WTC11 (cell line): ENCODE results near the gene ANKRD24. TPM values are rescaled to one million over a fixed set of nuclear protein-coding genes. Genes with fewer than 3 reads are reported as not detected.

ENCODE experiments used
- ATAC-seq: fragments of 200-7000 bp; cut with Tn5 transposase; 2 replicates; pipeline ENCODE4 v1.10.0; 2021; ENCODE audit warnings: mild to moderate bottlenecking, moderate library complexity
- CTCF ChIA-PET: fragments of 300-600 bp; sonication (Branson Sonifier 250); formaldehyde crosslinking; loops from one replicate; lab custom pipeline; 2021; ENCODE audit warnings: antibody characterized with exemption; lab: Charles Lee
- POLR2A ChIA-PET: fragments of 350-600 bp; sonication (Branson Sonifier 250); formaldehyde crosslinking; loops from one replicate; lab custom pipeline; 2021; ENCODE audit warnings: antibody characterized with exemption; lab: Charles Lee
- DNase-seq: peaks from one replicate; pipeline ENCODE4 v3.0.0; 2021; ENCODE audit warnings: low spot score
- H3K27ac Mint-ChIP-seq: 2 replicates; pipeline ENCODE4 v1.8.0; 2021; ENCODE audit warnings: mixed read lengths
- H3K27me3 Mint-ChIP-seq: 2 replicates; pipeline ENCODE4 v1.8.0; 2021; ENCODE audit warnings: low read depth, mild to moderate bottlenecking, moderate library complexity, mixed read lengths
- H3K36me3 Mint-ChIP-seq: 2 replicates; pipeline ENCODE4 v1.8.0; 2021; ENCODE audit warnings: mixed read lengths
- H3K4me1 Mint-ChIP-seq: 2 replicates; pipeline ENCODE4 v1.8.0; 2022; ENCODE audit warnings: mixed read lengths
- H3K4me3 Mint-ChIP-seq: 2 replicates; pipeline ENCODE4 v1.8.0; 2021; ENCODE audit warnings: mild to moderate bottlenecking, moderate library complexity, mixed read lengths
- H3K9me3 Mint-ChIP-seq: 2 replicates; pipeline ENCODE4 v1.8.0; 2021; ENCODE audit warnings: mixed read lengths
- CBFB ChIP-seq: sonication (generic); formaldehyde crosslinking; IDR thresholded peaks from 2 replicates; pipeline ENCODE4 v1.8.1; 2022; ENCODE audit warnings: mild to moderate bottlenecking, low read depth, missing genetic modification reagents
- CREM ChIP-seq: sonication (generic); formaldehyde crosslinking; IDR thresholded peaks from 2 replicates; pipeline ENCODE4 v1.8.1; 2022; ENCODE audit warnings: mild to moderate bottlenecking, missing genetic modification reagents, moderate library complexity
- E2F5 ChIP-seq: sonication (generic); formaldehyde crosslinking; IDR thresholded peaks from 2 replicates; pipeline ENCODE4 v1.8.1; 2022; ENCODE audit warnings: mild to moderate bottlenecking, moderate library complexity, missing genetic modification reagents
- FOXP1 ChIP-seq: sonication (generic); formaldehyde crosslinking; IDR thresholded peaks from 2 replicates; pipeline ENCODE4 v1.8.0; 2022; ENCODE audit warnings: missing genetic modification reagents, mild to moderate bottlenecking, moderate library complexity, borderline replicate concordance
- GTF2I ChIP-seq: fragments of 250-450 bp; sonication (Bioruptor Pico); conservative IDR thresholded peaks from 2 replicates; pipeline ENCODE4 v1.4.0; 2021; ENCODE audit warnings: mild to moderate bottlenecking
- NFE2L1 ChIP-seq: sonication (generic); formaldehyde crosslinking; IDR thresholded peaks from 2 replicates; pipeline ENCODE4 v1.8.1; 2023; ENCODE audit warnings: missing genetic modification reagents
- NFYB ChIP-seq: sonication (generic); formaldehyde crosslinking; conservative IDR thresholded peaks from 2 replicates; pipeline ENCODE4 v1.8.0; 2022; ENCODE audit warnings: low read depth, missing genetic modification reagents
- NR1H2 ChIP-seq: sonication (generic); formaldehyde crosslinking; IDR thresholded peaks from 2 replicates; pipeline ENCODE4 v1.9.0; 2021; ENCODE audit warnings: mild to moderate bottlenecking, moderate library complexity, missing genetic modification reagents
- ZNF263 ChIP-seq: sonication (generic); formaldehyde crosslinking; IDR thresholded peaks from 2 replicates; pipeline ENCODE4 v1.8.1; 2022; ENCODE audit warnings: low read depth, mild to moderate bottlenecking, moderate library complexity, missing genetic modification reagents
- ZNF281 ChIP-seq: sonication (generic); formaldehyde crosslinking; IDR thresholded peaks from 2 replicates; pipeline ENCODE4 v1.8.0; 2023; ENCODE audit warnings: mild to moderate bottlenecking, missing genetic modification reagents
- ZNF317 ChIP-seq: sonication (generic); formaldehyde crosslinking; IDR thresholded peaks from 2 replicates; pipeline ENCODE4 v1.8.1; 2023; ENCODE audit warnings: low read depth, mild to moderate bottlenecking, moderate library complexity, missing genetic modification reagents, borderline replicate concordance
- ZNF416 ChIP-seq: fragments of 250-450 bp; sonication (Bioruptor Pico); IDR thresholded peaks from 2 replicates; pipeline ENCODE4 v1.9.0; 2021; ENCODE audit warnings: mild to moderate bottlenecking, inconsistent platforms
- ZNF532 ChIP-seq: fragments of 250-450 bp; sonication (Bioruptor Pico); IDR thresholded peaks from 2 replicates; pipeline ENCODE4 v1.9.0; 2021; ENCODE audit warnings: mild to moderate bottlenecking, borderline replicate concordance
- total RNA-seq: library from RNA; stranded (reverse); gene quantifications from 3 replicates; pipeline ENCODE4 v1.2.3, GENCODE V29; 2021
- TF ChIP-seq, protein P1 (sequence below): sonication (generic); formaldehyde crosslinking; IDR thresholded peaks from 2 replicates; pipeline ENCODE4 v1.8.1; 2023; ENCODE audit warnings: mild to moderate bottlenecking, missing genetic modification reagents, borderline replicate concordance

Gene ANKRD24
- total RNA-seq, 1 experiment from 2014 or later, result 11.3 TPM

- ChIA-PET POLR2A (no interaction called here), CTCF (no interaction called here)
- Mint-ChIP-seq H3K27ac (no peak overlapping the region), H3K9me3 (no peaks in the 10 kb centered on the region), H3K4me3 (no peak overlapping the region), H3K36me3 (0 out of 2 replicates have a peak, but pooled peaks cover 2% of the 10 kb centered on the region), H3K4me1 (no peaks in the 10 kb centered on the region), H3K27me3 (no peaks in the 10 kb centered on the region; the same call in 1 of the 2 replicates)
- TF ChIP-seq ZNF416, result no peak
- TF ChIP-seq ZNF532 (CRISPR knock-in tag), result no peak
- TF ChIP-seq GTF2I (CRISPR knock-in tag), result no peak
- no peak for TF ChIP-seq ZNF281 (CRISPR knock-in tag)
- TF ChIP-seq NFYB (CRISPR knock-in tag), result no peak
- TF ChIP-seq CREM (CRISPR knock-in tag), result no peak
- TF ChIP-seq NR1H2, result no peak
- TF ChIP-seq, protein P1, sequence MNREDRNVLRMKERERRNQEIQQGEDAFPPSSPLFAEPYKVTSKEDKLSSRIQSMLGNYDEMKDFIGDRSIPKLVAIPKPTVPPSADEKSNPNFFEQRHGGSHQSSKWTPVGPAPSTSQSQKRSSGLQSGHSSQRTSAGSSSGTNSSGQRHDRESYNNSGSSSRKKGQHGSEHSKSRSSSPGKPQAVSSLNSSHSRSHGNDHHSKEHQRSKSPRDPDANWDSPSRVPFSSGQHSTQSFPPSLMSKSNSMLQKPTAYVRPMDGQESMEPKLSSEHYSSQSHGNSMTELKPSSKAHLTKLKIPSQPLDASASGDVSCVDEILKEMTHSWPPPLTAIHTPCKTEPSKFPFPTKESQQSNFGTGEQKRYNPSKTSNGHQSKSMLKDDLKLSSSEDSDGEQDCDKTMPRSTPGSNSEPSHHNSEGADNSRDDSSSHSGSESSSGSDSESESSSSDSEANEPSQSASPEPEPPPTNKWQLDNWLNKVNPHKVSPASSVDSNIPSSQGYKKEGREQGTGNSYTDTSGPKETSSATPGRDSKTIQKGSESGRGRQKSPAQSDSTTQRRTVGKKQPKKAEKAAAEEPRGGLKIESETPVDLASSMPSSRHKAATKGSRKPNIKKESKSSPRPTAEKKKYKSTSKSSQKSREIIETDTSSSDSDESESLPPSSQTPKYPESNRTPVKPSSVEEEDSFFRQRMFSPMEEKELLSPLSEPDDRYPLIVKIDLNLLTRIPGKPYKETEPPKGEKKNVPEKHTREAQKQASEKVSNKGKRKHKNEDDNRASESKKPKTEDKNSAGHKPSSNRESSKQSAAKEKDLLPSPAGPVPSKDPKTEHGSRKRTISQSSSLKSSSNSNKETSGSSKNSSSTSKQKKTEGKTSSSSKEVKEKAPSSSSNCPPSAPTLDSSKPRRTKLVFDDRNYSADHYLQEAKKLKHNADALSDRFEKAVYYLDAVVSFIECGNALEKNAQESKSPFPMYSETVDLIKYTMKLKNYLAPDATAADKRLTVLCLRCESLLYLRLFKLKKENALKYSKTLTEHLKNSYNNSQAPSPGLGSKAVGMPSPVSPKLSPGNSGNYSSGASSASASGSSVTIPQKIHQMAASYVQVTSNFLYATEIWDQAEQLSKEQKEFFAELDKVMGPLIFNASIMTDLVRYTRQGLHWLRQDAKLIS (CRISPR knock-in tag), result no peak
- TF ChIP-seq ZNF317, result no peak
- TF ChIP-seq NFE2L1 (CRISPR knock-in tag), result no peak
- no peak for TF ChIP-seq ZNF263 (CRISPR knock-in tag)
- DNase-seq (no peak), ATAC-seq (no peak)
These were observed 43.4 kb downstream of the ANKRD24 start for GRCh38 chr19:4225885-4226284.

DNA sequence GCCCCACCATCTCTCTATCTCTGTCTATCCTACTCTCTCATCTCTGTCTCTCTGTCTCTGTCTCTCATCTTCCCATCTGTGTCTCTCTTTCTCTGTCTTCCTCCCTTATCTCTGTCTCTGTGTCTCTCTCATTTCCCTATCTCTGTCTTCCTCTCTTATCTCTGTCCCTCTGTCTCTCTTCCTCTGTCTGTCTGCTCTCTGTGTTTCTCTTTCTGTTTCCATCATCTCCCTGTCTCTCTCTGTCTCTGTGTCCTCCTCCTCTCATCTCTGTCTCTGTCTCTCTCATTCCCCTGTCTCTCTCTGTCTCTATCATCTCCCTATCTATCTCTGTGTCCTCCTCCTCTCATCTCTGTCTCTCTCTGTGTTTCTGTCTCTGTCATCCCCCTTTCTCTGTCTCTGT, 45.3 kb downstream of the ANKRD24 start:
- POLR2A ChIA-PET, result no interaction called here
- no peak for DNase-seq
- Mint-ChIP-seq H3K27ac (no peak overlapping the region), H3K9me3 (no peaks in the 10 kb centered on the region), H3K4me1 (no peaks in the 10 kb centered on the region), H3K36me3 (no peaks in the 10 kb centered on the region)
- CTCF ChIA-PET, result no interaction called here
- TF ChIP-seq CBFB (CRISPR knock-in tag), result no peak
- no peak for TF ChIP-seq E2F5
- TF ChIP-seq ZNF263 (CRISPR knock-in tag), result no peak
- TF ChIP-seq FOXP1, result no peak
- TF ChIP-seq, all 79 proteins: peak for 0
- H3K27me3 Mint-ChIP-seq, result no peaks in the 10 kb centered on the region; the same call in 1 of the 2 replicates
- no peak for ATAC-seq
- no peak overlapping the region for H3K4me3 Mint-ChIP-seq
